NCI-H2029 (cell line): ENCODE measurements around the gene SNAPC5.

Experiments used
- DNase-seq: peaks from one replicate; lab custom pipeline; 2025; lab: John Stamatoyannopoulos, UW

The SNAPC5 gene

GRCh38 chr15:66459818-66460615, 37.5 kb downstream of the SNAPC5 start:
- DNase-seq, result no peak

GRCh38 chr15:66456211-66456610, 41.4 kb downstream of the SNAPC5 start:
- no peak for DNase-seq

DNA sequence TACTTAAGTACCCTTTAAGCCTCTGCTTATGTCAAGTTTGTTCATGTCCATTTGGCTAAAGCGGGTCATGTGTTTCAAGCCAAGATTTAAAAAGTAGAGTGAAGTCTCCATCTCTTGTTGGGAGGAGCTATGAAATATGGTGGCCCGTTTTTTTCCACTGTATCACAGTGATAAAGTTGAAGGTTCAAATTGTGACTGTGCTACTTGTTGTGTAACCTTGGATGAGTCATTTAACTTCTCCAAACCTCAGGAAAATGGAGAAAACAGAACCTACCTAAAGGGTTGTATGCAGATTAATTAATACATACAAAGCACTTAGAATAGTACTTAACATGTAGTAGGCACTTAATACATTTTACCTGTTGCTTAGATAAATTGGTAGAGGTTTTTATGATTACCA, 43.4 kb downstream of the SNAPC5 start:
- no peak for DNase-seq

GRCh38 chr15:66452971-66453580, 44.5 kb downstream of the SNAPC5 start:
- DNase-seq, result no peak

DNA sequence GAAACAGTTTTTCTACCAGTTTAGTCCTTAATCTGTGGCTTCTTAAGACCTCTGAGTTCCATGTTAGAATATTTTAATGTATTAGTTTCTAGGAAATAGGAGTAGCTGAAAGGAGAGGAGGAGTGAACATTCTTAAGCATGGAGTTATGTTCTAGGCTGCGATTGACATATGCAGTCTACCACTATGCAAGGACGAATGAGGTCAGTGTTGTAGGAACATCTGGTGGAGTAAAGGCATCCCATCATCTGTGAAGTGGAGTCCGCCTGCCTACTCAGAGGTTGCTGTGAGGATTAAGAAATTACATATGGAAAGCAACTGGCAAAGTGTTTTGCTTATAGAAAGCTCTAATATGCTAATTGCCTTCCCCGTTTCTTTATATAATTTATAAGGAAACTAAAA, 45.1 kb downstream of the SNAPC5 start:
- no peak for DNase-seq
